Keratinocyte (primary cell): ENCODE results near the gene CARD11. TPM values are rescaled to one million over a fixed set of nuclear protein-coding genes. Genes with fewer than 3 reads are reported as not detected.

Experiments used
- DNase-seq: peaks from one replicate; pipeline ENCODE4 v3.0.0-alpha.2; 2011; ENCODE audit warnings: low read depth, missing footprints, low spot score
- FAIRE-seq: peaks from 2 replicates; lab custom pipeline; 2011; peaks lifted over from hg19 to GRCh38; lab: Jason Lieb, UNC
- H2AFZ ChIP-seq: 2 replicates; pipeline ENCODE4 v1.6.0; 2012; ENCODE audit warnings: low read length, control low read depth, inconsistent platforms; ENCODE audit not compliant: control insufficient read depth
- H3K27ac ChIP-seq: 2 replicates; pipeline ENCODE4 v1.5.1; 2011; ENCODE audit warnings: low read length; ENCODE audit not compliant: control insufficient read depth, insufficient read depth
- H3K27me3 ChIP-seq: 3 replicates; pipeline ENCODE4 v1.6.0; 2011; ENCODE audit warnings: low read length; ENCODE audit not compliant: control insufficient read depth, insufficient read depth; ENCODE audit errors: extremely low read depth
- H3K36me3 ChIP-seq, 2 experiments: 2 replicates in 1 of 2; 3 replicates in 1 of 2; pipeline ENCODE4 v1.5.1; 2011; ENCODE audit warnings: low read length in 2 of 2, mild to moderate bottlenecking in 1 of 2; ENCODE audit not compliant: control insufficient read depth in 2 of 2, insufficient read depth in 2 of 2; ENCODE audit errors: extremely low read depth in 1 of 2
- H3K4me1 ChIP-seq: 3 replicates; pipeline ENCODE4 v1.5.1; 2011; ENCODE audit warnings: low read length; ENCODE audit not compliant: control insufficient read depth, insufficient read depth; ENCODE audit errors: extremely low read depth
- H3K4me2 ChIP-seq: 3 replicates; pipeline ENCODE4 v1.6.0; 2011; ENCODE audit warnings: low read depth, low read length; ENCODE audit not compliant: control insufficient read depth, insufficient read depth; ENCODE audit errors: extremely low read depth
- H3K4me3 ChIP-seq, 3 experiments: fragments of 200-600 bp in 1 of 3; sonication (generic) in 1 of 3; 2 replicates in 2 of 3; 3 replicates in 1 of 3; pipeline ENCODE4 v1.5.1; 2011 to 2016; ENCODE audit warnings: low read length in 3 of 3, mild to moderate bottlenecking in 3 of 3, control low read depth in 2 of 3, inconsistent platforms in 1 of 3, low read depth in 1 of 3, mixed read lengths in 1 of 3, mixed run types in 1 of 3, moderate library complexity in 1 of 3; ENCODE audit not compliant: control insufficient read depth in 2 of 3, insufficient read depth in 2 of 3; ENCODE audit errors: extremely low read depth in 1 of 3
- H3K79me2 ChIP-seq: 2 replicates; pipeline ENCODE4 v1.6.0; 2012; ENCODE audit warnings: low read length; ENCODE audit not compliant: control insufficient read depth, insufficient read depth
- H3K9ac ChIP-seq: 3 replicates; pipeline ENCODE4 v1.6.0; 2011; ENCODE audit warnings: low read length; ENCODE audit not compliant: control insufficient read depth, insufficient read depth; ENCODE audit errors: extremely low read depth
- H3K9me1 ChIP-seq: 3 replicates; pipeline ENCODE4 v1.6.0; 2011; ENCODE audit warnings: low read length; ENCODE audit not compliant: control insufficient read depth, insufficient read depth; ENCODE audit errors: extremely low read depth
- H3K9me3 ChIP-seq: 2 replicates; pipeline ENCODE4 v1.5.1; 2012; ENCODE audit warnings: low read depth, low read length; ENCODE audit not compliant: control insufficient read depth
- H4K20me1 ChIP-seq: 3 replicates; pipeline ENCODE4 v1.6.0; 2011; ENCODE audit warnings: low read length; ENCODE audit not compliant: control insufficient read depth, insufficient read depth; ENCODE audit errors: extremely low read depth
- CTCF ChIP-seq, 3 experiments: IDR thresholded peaks in 1 of 3; conservative IDR thresholded peaks in 1 of 3; optimal IDR thresholded peaks in 1 of 3; 2 replicates in 2 of 3; 3 replicates in 1 of 3; pipeline versions ENCODE3 to v1.5.1; 2011; ENCODE audit warnings: low read length in 3 of 3, mild to moderate bottlenecking in 3 of 3, moderate library complexity in 2 of 3, control low read depth in 1 of 3, inconsistent platforms in 1 of 3; ENCODE audit not compliant: insufficient read depth in 2 of 3; ENCODE audit errors: extremely low read depth in 1 of 3
- EZH2 ChIP-seq: IDR thresholded peaks from one replicate; pipeline ENCODE4 v1.6.1; 2012; ENCODE audit warnings: inconsistent platforms, mild to moderate bottlenecking, low read length, moderate library complexity
- dilution Hi-C: fragments of 300-500 bp; cut with MboI; formaldehyde crosslinking; loops from one replicate; pipeline ENCODE4 v1.7.0; 2020; ENCODE audit warnings: low sequenced_read_pairs; ENCODE audit not compliant: extremely low pct_ligation_motif_present
- polyA plus RNA-seq, 5 experiments: library from polyadenylated mRNA; depleted of rRNA in 3 of 5; stranded (reverse) in 3 of 5; stranded (forward) in 1 of 5; unstranded in 1 of 5; fragments of >200 nt; gene quantifications; 1 replicate in 1 of 5; 2 replicates in 3 of 5; 3 replicates in 1 of 5; pipeline versions ENCODE4 v1.2.1 to v1.2.3, GENCODE V29; 2011 to 2012; ENCODE audit warnings: missing spikeins in 2 of 5, low read depth in 1 of 5, low replicate concordance in 1 of 5

The CARD11 gene
- polyA plus RNA-seq, 1 donor (not counting 4 experiments of a cell fraction or from before 2014, with no cell fraction given), result 4.3 TPM

- dilution Hi-C loops, result no loop called here
- Histone ChIP-seq H2AFZ (no peak overlapping the region), H3K4me3 (no peak overlapping the region), H3K79me2 (no peaks in the 10 kb centered on the region), H3K27me3 (no peaks in the 10 kb centered on the region), H4K20me1 (no peaks in the 10 kb centered on the region), H3K9me3 (no peaks in the 10 kb centered on the region), H3K4me1 (peaks cover 16% of the 10 kb centered on the region), H3K36me3 (peaks cover 3 to 7% of the 10 kb centered on the region in 2 experiments), H3K9me1 (no peaks in the 10 kb centered on the region), H3K9ac (no peak overlapping the region), H3K4me2 (no peak overlapping the region), H3K27ac (no peak overlapping the region)
- DNase-seq (no peak), FAIRE-seq (no peak)
- TF ChIP-seq CTCF (optimal IDR thresholded peaks at IDR 0.05 in 1 of 3, IDR thresholded peaks at IDR 0.05 in 1 of 3, conservative IDR thresholded peaks at IDR 0.05 in 1 of 3; ENCODE audit: extremely low read depth in 1 of 3, insufficient read depth in 2 of 3, low read length in 3 of 3) (no peak), EZH2 (no peak)
Observed at GRCh38 chr7:2936891-2937580, 106.6 kb downstream of the CARD11 start.

GRCh38 chr7:2936301-2936700 lies 107.4 kb downstream of the CARD11 start:
- no peaks in the 10 kb centered on the region for H3K9me1 ChIP-seq
- no peak overlapping the region for H2AFZ ChIP-seq
- H3K4me1 ChIP-seq, result peaks cover 16% of the 10 kb centered on the region
- no peaks in the 10 kb centered on the region for H3K27me3 ChIP-seq
- H3K27ac ChIP-seq, result no peak overlapping the region
- no peak for TF ChIP-seq EZH2
- no peak for TF ChIP-seq CTCF (optimal IDR thresholded peaks at IDR 0.05 in 1 of 3, IDR thresholded peaks at IDR 0.05 in 1 of 3, conservative IDR thresholded peaks at IDR 0.05 in 1 of 3; ENCODE audit: extremely low read depth in 1 of 3, insufficient read depth in 2 of 3, low read length in 3 of 3)
- no peaks in the 10 kb centered on the region for H3K9me3 ChIP-seq
- DNase-seq (no peak), FAIRE-seq (no peak)
- H3K9ac ChIP-seq, result no peak overlapping the region
- H3K79me2 ChIP-seq, result no peaks in the 10 kb centered on the region
- H3K4me2 ChIP-seq, result no peak overlapping the region
- no peaks in the 10 kb centered on the region for H4K20me1 ChIP-seq
- dilution Hi-C loops, result no loop called here
- H3K36me3 ChIP-seq, result peaks cover 3 to 7% of the 10 kb centered on the region in 2 experiments
- no peak overlapping the region for H3K4me3 ChIP-seq
